Mononuclear cell (primary cell): ENCODE measurements around the gene DAD1. TPM values are rescaled to one million over a fixed set of nuclear protein-coding genes. Genes with fewer than 3 reads are reported as not detected.
"Not testable (repeated sequence)": the region's sequence is repeated elsewhere in the genome, so short reads cannot be mapped to it uniquely, and the experiment has no call there.

ENCODE experiments used
- H3K27me3 ChIP-seq: 2 replicates; pipeline ENCODE4 v1.6.0; 2011; ENCODE audit warnings: low read length, control low read depth; ENCODE audit not compliant: insufficient read depth
- H3K4me1 ChIP-seq: 2 replicates; pipeline ENCODE4 v1.5.1; 2011; ENCODE audit warnings: mild to moderate bottlenecking, low read length, control low read depth; ENCODE audit not compliant: insufficient read depth
- H3K4me3 ChIP-seq: 2 replicates; pipeline ENCODE4 v1.5.1; 2011; ENCODE audit warnings: mild to moderate bottlenecking, low read length, moderate library complexity
- H3K9me3 ChIP-seq: 2 replicates; pipeline ENCODE4 v1.5.1; 2011; ENCODE audit warnings: low read depth, mild to moderate bottlenecking, control low read depth, low read length
- total RNA-seq: library from RNA; depleted of rRNA; stranded (reverse); fragments of >200 nt; gene quantifications from one replicate; pipeline ENCODE4 v1.2.3, GENCODE V29; 2012

DAD1 gene
- total RNA-seq, 1 donor = 83.6 TPM

DNA sequence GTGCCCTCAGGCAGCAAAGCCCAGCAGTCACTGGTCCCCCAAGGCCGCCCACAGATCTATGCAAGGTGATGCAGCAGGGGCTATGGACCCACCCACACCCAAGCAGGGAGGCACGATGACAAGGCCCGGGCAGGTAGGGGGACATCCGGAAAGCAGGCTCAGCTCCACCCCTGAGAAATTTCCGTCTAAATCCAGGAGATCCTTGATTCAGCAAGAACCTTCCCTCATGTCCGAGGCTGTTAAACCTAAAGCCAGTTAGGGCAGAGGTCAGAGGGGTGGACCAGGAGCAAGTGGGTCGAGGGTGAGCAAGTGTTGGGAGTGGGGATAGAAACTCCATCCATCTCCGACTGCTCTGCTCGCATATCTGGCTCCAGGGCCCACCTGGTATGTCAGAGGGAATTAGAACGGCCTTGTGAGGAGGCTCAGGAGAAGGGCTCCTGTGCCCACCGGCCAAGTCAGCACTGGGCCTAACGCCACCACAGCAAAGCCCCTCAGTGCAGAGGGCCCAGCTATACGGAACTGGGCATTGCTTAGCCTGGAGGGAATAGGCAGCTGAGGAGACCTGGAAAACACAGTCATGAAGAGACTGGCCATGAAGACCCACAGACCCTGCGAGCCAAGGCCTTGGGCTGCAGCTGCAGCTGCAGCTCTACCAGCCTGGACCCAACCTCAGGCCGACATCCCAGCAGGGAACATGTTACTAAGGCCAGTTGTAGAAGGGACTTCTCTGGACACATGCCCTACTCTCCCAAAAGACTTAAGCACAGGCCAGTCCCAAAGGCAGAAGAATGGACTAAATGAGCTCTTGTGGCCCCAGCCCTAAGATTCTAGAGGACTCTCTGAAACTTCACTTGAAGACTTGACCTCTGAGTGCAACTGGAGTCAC lies 34.3 kb downstream of the DAD1 start:
- no peaks in the 10 kb centered on the region for H3K27me3 ChIP-seq
- H3K4me3 ChIP-seq = no peak overlapping the region
- H3K4me1 ChIP-seq = peaks cover 98% of the 10 kb centered on the region
- H3K9me3 ChIP-seq = no peaks in the 10 kb centered on the region

DNA sequence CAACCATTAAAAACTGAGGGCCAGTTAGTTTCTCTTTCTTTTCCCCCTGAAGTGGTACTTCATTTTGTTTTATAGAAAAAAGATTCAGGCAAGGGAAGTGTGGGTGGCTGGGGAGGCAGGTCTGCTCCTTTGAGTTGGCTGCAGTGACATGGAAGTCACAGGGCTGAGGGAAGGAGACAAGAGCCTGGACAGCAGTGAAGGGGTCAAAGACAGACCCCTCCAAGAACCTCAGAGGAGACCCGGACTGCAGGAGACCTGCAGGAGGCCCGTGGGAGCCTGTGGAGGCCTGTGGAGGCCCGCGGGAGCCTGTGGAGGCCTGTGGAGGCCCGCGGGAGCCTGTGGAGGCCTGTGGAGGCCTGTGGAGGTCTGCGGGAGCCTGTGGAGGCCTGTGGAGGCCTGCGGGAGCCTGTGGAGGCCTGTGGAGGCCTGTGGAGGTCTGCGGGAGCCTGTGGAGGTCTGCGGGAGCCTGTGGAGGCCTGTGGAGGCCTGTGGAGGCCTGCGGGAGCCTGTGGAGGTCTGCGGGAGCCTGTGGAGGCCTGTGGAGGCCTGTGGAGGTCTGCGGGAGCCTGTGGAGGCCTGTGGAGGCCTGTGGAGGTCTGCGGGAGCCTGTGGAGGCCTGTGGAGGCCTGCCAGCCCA lies 35.0 kb downstream of the DAD1 start:
- H3K4me3 ChIP-seq, H3K9me3 ChIP-seq, H3K27me3 ChIP-seq: not testable (repeated sequence)
- H3K4me1 ChIP-seq = peaks cover 98% of the 10 kb centered on the region

DNA sequence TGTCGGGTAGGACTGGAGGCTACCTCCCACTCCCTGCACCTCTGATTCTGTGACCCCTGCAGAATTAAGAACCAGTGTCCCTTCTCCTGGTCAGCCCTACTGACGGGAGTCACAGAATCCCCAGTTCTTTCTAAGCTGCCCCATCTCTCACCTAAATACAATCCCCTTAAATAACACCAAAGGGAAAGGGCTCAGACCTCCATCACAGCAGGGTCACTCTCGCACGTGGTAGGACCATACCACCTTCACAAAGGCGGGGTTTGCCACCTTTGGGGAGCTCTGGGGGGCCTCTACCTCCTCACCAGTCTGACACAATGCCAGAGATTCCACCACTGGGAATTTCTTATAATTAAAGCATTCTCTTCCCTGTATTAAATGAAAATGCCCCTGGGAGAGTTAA lies 35.6 kb downstream of the DAD1 start:
- H3K4me1 ChIP-seq = peaks cover 96% of the 10 kb centered on the region
- no peaks in the 10 kb centered on the region for H3K27me3 ChIP-seq
- no peak overlapping the region for H3K4me3 ChIP-seq
- no peaks in the 10 kb centered on the region for H3K9me3 ChIP-seq

DNA sequence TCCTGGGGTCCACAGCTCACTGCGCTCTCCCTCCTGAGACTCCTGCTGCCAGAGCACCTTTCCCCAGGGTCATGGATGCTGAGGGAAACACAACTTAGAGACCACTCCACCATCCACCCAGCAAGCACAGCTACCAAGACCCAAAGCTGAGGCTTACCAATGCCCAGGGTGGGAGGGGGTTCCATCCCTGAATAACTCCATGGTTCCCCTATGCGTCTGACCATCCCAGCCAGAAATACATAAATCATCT lies 36.3 kb downstream of the DAD1 start:
- H3K27me3 ChIP-seq = no peaks in the 10 kb centered on the region
- no peaks in the 10 kb centered on the region for H3K9me3 ChIP-seq
- H3K4me3 ChIP-seq = no peak overlapping the region
- H3K4me1 ChIP-seq = peaks cover 96% of the 10 kb centered on the region

DNA sequence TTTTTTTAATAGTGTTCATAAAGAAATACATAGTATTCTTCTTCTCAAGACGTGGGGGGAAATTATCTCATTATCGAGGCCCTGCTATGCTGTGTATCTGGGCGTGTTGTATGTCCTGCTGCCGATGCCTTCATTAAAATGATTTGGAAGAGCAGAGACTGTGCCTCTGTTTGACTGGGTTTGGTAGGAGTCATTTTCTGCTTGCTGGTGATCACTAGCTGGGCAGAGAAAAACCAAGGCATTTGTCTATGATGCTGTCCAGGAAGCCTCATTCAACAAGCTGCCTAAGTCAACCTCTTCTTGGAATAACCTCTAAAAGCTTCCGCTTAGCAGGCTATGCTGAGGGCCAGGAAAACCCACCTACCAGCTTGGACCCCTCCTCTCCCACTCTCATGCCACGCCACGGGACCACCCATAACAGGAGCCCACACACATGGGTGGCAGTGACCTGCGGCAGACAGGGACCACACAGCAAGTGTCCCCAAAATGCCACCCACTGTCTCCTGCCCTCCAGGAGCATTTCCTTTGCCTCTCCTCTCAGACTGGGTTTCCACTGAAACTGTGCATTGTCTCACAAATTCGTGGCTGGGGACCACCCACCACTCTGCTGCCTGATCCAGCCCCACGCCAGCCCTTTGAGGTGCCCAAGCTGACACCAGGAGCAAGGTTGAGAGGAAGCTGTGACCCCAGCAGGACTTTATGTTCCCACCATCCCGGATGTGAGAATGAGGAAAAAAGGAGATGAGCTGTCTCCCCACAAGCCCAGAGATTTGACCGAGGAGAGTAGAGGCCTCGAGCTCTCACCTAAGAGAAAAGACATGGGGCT lies 36.8 kb downstream of the DAD1 start:
- Histone ChIP-seq H3K4me1 (peaks cover 96% of the 10 kb centered on the region), H3K9me3 (no peaks in the 10 kb centered on the region), H3K27me3 (no peaks in the 10 kb centered on the region), H3K4me3 (no peak overlapping the region)

DNA sequence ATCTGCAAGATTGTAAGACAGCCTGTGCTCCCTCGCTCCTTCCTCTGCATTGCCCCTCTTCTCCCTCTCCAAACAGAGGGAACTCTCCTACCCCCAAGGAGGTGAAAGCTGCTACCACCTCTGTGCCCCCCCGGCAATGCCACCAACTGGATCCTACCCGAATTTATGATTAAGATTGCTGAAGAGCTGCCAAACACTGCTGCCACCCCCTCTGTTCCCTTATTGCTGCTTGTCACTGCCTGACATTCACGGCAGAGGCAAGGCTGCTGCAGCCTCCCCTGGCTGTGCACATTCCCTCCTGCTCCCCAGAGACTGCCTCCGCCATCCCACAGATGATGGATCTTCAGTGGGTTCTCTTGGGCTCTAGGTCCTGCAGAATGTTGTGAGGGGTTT lies 37.4 kb downstream of the DAD1 start:
- H3K4me1 ChIP-seq = peaks cover 96% of the 10 kb centered on the region
- no peaks in the 10 kb centered on the region for H3K27me3 ChIP-seq
- no peak overlapping the region for H3K4me3 ChIP-seq
- no peaks in the 10 kb centered on the region for H3K9me3 ChIP-seq

DNA sequence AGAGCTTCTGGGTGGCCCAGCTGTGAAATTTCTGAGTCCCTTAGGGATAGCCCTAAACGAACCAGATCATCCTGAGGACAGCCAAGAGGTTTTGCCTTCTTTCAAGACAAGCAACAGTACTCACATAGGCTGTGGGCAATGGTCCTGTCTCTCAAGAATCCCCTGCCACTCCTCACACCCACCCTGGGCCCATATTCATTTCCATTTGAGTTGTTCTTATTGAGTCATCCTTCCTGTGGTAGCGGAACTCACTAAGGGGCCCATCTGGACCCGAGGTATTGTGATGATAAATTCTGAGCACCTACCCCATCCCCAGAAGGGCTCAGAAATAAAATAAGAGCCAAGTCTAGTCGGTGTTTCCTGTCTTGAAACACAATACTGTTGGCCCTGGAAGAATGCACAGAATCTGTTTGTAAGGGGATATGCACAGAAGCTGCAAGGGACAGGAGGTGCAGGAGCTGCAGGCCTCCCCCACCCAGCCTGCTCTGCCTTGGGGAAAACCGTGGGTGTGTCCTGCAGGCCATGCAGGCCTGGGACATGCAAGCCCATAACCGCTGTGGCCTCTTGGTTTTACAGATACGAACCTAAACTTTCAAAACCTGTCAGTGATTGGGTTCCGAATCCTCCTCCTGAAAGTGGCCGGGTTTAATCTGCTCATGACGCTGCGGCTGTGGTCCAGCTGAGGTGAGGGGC lies 38.9 kb downstream of the DAD1 start:
- H3K9me3 ChIP-seq = no peaks in the 10 kb centered on the region
- H3K27me3 ChIP-seq = no peaks in the 10 kb centered on the region
- peaks cover 95% of the 10 kb centered on the region for H3K4me1 ChIP-seq
- H3K4me3 ChIP-seq = no peak overlapping the region

DNA sequence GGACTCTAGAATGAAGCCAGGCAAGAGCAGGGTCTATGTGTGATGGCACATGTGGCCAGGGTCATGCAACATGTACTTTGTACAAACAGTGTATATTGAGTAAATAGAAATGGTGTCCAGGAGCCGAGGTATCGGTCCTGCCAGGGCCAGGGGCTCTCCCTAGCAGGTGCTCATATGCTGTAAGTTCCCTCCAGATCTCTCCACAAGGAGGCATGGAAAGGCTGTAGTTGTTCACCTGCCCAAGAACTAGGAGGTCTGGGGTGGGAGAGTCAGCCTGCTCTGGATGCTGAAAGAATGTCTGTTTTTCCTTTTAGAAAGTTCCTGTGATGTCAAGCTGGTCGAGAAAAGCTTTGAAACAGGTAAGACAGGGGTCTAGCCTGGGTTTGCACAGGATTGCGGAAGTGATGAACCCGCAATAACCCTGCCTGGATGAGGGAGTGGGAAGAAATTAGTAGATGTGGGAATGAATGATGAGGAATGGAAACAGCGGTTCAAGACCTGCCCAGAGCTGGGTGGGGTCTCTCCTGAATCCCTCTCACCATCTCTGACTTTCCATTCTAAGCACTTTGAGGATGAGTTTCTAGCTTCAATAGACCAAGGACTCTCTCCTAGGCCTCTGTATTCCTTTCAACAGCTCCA lies 39.6 kb downstream of the DAD1 start:
- H3K4me1 ChIP-seq = peaks cover 95% of the 10 kb centered on the region
- no peak overlapping the region for H3K4me3 ChIP-seq

DNA sequence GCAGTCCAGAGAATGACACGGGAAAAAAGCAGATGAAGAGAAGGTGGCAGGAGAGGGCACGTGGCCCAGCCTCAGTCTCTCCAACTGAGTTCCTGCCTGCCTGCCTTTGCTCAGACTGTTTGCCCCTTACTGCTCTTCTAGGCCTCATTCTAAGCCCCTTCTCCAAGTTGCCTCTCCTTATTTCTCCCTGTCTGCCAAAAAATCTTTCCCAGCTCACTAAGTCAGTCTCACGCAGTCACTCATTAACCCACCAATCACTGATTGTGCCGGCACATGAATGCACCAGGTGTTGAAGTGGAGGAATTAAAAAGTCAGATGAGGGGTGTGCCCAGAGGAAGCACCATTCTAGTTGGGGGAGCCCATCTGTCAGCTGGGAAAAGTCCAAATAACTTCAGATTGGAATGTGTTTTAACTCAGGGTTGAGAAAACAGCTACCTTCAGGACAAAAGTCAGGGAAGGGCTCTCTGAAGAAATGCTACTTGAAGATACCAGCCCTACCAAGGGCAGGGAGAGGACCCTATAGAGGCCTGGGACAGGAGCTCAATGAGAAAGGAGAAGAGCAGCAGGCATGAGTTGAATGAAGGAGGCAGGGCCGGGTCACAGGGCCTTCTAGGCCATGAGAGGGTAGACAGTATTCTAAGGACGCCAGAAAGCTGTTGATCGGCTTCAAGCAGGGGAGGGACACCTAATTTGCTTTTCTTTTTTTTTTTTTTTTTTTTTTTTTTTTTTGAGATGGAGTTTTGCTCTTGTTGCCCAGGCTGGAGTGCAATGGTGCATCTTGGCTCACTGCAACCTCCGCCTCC lies 40.9 kb downstream of the DAD1 start:
- no peaks in the 10 kb centered on the region for H3K9me3 ChIP-seq
- H3K27me3 ChIP-seq = no peaks in the 10 kb centered on the region
- H3K4me1 ChIP-seq = peaks cover 92% of the 10 kb centered on the region
- no peak overlapping the region for H3K4me3 ChIP-seq

More for the DNA sequence above, 39.6 kb downstream of the DAD1 start:
- Histone ChIP-seq H3K9me3 (no peaks in the 10 kb centered on the region), H3K27me3 (no peaks in the 10 kb centered on the region)

DNA sequence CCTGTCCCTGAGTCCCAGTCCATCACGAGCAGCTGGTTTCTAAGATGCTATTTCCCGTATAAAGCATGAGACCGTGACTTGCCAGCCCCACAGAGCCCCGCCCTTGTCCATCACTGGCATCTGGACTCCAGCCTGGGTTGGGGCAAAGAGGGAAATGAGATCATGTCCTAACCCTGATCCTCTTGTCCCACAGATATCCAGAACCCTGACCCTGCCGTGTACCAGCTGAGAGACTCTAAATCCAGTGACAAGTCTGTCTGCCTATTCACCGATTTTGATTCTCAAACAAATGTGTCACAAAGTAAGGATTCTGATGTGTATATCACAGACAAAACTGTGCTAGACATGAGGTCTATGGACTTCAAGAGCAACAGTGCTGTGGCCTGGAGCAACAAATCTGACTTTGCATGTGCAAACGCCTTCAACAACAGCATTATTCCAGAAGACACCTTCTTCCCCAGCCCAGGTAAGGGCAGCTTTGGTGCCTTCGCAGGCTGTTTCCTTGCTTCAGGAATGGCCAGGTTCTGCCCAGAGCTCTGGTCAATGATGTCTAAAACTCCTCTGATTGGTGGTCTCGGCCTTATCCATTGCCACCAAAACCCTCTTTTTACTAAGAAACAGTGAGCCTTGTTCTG lies 41.6 kb downstream of the DAD1 start:
- Histone ChIP-seq H3K9me3 (no peaks in the 10 kb centered on the region), H3K27me3 (no peaks in the 10 kb centered on the region), H3K4me1 (peaks cover 89% of the 10 kb centered on the region), H3K4me3 (no peak overlapping the region)

DNA sequence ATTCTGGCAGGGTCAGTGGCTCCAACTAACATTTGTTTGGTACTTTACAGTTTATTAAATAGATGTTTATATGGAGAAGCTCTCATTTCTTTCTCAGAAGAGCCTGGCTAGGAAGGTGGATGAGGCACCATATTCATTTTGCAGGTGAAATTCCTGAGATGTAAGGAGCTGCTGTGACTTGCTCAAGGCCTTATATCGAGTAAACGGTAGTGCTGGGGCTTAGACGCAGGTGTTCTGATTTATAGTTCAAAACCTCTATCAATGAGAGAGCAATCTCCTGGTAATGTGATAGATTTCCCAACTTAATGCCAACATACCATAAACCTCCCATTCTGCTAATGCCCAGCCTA lies 42.3 kb downstream of the DAD1 start:
- peaks cover 88% of the 10 kb centered on the region for H3K4me1 ChIP-seq
- no peak overlapping the region for H3K4me3 ChIP-seq
- no peaks in the 10 kb centered on the region for H3K27me3 ChIP-seq
- no peaks in the 10 kb centered on the region for H3K9me3 ChIP-seq

DNA sequence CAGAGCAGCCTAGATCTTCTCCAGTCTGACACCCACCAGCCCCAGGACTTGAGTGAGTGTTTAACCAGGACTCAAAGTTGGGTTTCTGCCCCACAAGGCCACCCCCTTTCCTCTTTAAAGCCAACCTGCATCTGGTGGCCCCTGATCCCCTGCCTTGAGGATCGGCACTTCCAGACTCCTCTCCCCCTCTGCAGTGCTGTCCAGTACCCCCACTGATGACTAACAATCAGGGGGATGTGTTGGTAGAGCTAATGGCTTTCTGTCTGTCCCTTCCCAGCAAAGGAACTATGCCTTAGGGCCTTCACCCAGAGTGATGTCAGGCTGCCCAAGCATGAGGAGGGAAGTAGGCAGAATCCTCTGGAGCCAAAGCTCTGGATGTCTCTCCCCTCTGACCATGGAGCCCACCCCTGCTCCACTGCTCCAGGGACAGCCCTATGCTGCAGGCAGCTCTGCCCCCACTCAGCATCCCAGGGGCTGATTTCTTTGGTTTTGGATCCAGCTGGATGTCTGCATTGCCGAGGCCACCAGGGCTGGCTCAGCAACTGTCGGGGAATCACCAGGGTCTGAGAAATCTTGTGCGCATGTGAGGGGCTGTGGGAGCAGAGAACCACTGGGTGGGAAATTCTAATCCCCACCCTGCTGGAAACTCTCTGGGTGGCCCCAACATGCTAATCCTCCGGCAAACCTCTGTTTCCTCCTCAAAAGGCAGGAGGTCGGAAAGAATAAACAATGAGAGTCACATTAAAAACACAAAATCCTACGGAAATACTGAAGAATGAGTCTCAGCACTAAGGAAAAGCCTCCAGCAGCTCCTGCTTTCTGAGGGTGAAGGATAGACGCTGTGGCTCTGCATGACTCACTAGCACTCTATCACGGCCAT lies 42.9 kb downstream of the DAD1 start:
- H3K4me3 ChIP-seq = no peak overlapping the region
- no peaks in the 10 kb centered on the region for H3K27me3 ChIP-seq
- H3K4me1 ChIP-seq = peaks cover 81% of the 10 kb centered on the region
- H3K9me3 ChIP-seq = no peaks in the 10 kb centered on the region

DNA sequence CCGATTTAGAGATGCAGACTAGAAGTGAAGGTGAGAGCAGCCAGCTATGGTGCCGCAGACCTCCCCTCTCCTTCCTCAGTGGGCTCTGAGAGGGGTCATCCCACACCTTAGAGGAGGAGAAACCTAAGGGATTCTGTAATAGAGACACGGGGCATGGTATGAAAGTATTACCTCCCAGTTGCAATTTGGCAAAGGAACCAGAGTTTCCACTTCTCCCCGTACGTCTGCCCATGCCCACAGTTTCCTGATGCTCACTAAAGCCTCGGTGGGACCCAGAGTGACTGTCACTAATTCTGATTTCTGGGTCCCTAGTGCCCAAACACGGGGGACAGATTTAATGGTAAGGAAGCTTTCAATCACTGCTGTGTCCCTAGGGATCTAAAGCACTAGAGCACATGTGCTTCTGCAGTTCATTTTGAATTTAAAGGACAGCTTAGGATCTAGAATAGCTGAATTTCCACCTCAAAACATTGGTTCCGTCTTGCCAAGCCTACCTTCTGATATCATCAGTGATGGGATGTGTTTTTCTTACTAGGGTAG lies 44.1 kb downstream of the DAD1 start:
- Histone ChIP-seq H3K4me3 (peak overlapping the region; percentile 10), H3K9me3 (no peaks in the 10 kb centered on the region), H3K27me3 (no peaks in the 10 kb centered on the region), H3K4me1 (peaks cover 72% of the 10 kb centered on the region)
